ENCODE measurements around the gene UGGT1. TPM values are rescaled to one million over a fixed set of nuclear protein-coding genes. Genes with fewer than 3 reads are reported as not detected.

UGGT1 gene
- total RNA-seq, 1 donor from 2014 or later = 45.9 TPM

GRCh38 chr2:128108166-128108565, 17.2 kb downstream of the UGGT1 start:
- Histone ChIP-seq H3K4me1 (no peaks in the 10 kb centered on the region), H3K27ac (no peak overlapping the region), H3K4me3 (no peak overlapping the region), H3K27me3 (no peaks in the 10 kb centered on the region), H3K9me3 (no peaks in the 10 kb centered on the region), H3K36me3 (peaks cover 71% of the 10 kb centered on the region)
- TF ChIP-seq, protein P1, sequence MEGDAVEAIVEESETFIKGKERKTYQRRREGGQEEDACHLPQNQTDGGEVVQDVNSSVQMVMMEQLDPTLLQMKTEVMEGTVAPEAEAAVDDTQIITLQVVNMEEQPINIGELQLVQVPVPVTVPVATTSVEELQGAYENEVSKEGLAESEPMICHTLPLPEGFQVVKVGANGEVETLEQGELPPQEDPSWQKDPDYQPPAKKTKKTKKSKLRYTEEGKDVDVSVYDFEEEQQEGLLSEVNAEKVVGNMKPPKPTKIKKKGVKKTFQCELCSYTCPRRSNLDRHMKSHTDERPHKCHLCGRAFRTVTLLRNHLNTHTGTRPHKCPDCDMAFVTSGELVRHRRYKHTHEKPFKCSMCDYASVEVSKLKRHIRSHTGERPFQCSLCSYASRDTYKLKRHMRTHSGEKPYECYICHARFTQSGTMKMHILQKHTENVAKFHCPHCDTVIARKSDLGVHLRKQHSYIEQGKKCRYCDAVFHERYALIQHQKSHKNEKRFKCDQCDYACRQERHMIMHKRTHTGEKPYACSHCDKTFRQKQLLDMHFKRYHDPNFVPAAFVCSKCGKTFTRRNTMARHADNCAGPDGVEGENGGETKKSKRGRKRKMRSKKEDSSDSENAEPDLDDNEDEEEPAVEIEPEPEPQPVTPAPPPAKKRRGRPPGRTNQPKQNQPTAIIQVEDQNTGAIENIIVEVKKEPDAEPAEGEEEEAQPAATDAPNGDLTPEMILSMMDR (IDR thresholded peaks at IDR 0.05) = no peak
- intact Hi-C loops (cut with DNase I) = no loop called here
- no peak for DNase-seq
- no peak for ATAC-seq

GRCh38 chr2:128109243-128109642, 18.2 kb downstream of the UGGT1 start:
- H3K4me3 ChIP-seq = no peak overlapping the region
- H3K36me3 ChIP-seq = peaks cover 74% of the 10 kb centered on the region
- no peaks in the 10 kb centered on the region for H3K27me3 ChIP-seq
- no peak for DNase-seq
- intact Hi-C loops (cut with DNase I) = no loop called here
- H3K4me1 ChIP-seq = no peaks in the 10 kb centered on the region
- H3K27ac ChIP-seq = no peak overlapping the region
- H3K9me3 ChIP-seq = no peaks in the 10 kb centered on the region
- ATAC-seq = no peak
- TF ChIP-seq, protein P1 (IDR thresholded peaks at IDR 0.05) = no peak

DNA sequence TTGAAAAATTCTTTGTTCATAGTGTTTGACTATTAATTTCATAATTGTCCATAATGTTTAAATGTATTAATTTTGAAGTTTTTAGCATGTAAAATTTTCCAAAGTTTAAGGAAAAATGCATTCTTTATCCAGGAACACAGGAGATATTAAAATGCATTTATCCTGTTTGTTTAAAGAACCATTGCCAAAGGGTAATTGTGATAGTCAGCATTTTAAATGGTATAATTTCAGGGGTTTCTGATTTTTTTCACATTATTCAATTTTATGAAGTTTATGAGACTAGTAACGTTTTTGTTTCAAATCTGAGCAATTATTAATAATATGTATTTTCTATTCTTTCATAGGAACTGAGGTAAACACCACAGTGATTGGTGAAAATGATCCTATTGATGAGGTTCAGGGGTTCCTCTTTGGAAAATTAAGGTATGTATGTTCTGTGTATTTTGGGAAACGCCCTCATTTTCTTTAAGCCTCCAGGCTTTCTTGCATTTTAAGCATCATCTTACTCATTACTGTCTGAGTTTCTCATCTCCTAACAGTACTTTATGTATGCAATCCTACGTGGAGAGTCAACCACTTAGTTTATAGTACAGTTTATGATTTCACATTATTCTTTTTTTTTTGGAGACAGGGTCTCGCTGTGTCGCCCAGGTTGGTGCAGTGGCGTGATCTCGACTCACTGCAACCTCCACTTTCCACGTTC, 25.1 kb downstream of the UGGT1 start:
- no peak overlapping the region for H3K4me3 ChIP-seq
- no peak overlapping the region for H3K27ac ChIP-seq
- TF ChIP-seq, protein P1 (IDR thresholded peaks at IDR 0.05) = no peak
- no peak for DNase-seq
- H3K27me3 ChIP-seq = no peaks in the 10 kb centered on the region
- no peaks in the 10 kb centered on the region for H3K9me3 ChIP-seq
- peaks cover 92% of the 10 kb centered on the region for H3K36me3 ChIP-seq
- H3K4me1 ChIP-seq = no peaks in the 10 kb centered on the region
- intact Hi-C loops (cut with DNase I) = no loop called here
- ATAC-seq = no peak

- H3K36me3 ChIP-seq = peaks cover 99% of the 10 kb centered on the region
- no peak for ATAC-seq
Observed at GRCh38 chr2:128134573-128134972, 43.6 kb downstream of the UGGT1 start.

GRCh38 chr2:128137094-128137616, 46.2 kb downstream of the UGGT1 start:
- DNase-seq (no peak), ATAC-seq (no peak)
- Histone ChIP-seq H3K4me1 (no peaks in the 10 kb centered on the region), H3K27ac (no peak overlapping the region), H3K9me3 (no peaks in the 10 kb centered on the region), H3K27me3 (no peaks in the 10 kb centered on the region), H3K36me3 (peaks cover 95% of the 10 kb centered on the region), H3K4me3 (no peak overlapping the region)
- TF ChIP-seq, protein P1 (IDR thresholded peaks at IDR 0.05) = no peak
- intact Hi-C loops (cut with DNase I) = no loop called here

More at GRCh38 chr2:128134573-128134972, 43.6 kb downstream of the UGGT1 start:
- Histone ChIP-seq H3K4me1 (no peaks in the 10 kb centered on the region), H3K27me3 (no peaks in the 10 kb centered on the region), H3K27ac (no peak overlapping the region), H3K9me3 (no peaks in the 10 kb centered on the region), H3K4me3 (no peak overlapping the region)
- TF ChIP-seq, protein P1 (IDR thresholded peaks at IDR 0.05) = no peak
- intact Hi-C loops (cut with DNase I) = no loop called here
- DNase-seq = no peak
